Astrocyte of the cerebellum (primary cell): ENCODE data around the gene GRB10.
"Not testable (repeated sequence)": the region's sequence is repeated elsewhere in the genome, so short reads cannot be mapped to it uniquely, and the experiment has no call there.

Experiments
- DNase-seq: peaks from one replicate; pipeline ENCODE4 v3.0.0-alpha.2; 2011; ENCODE audit warnings: low read depth
- H3K4me3 ChIP-seq: 2 replicates; pipeline ENCODE4 v1.5.1; 2011; ENCODE audit warnings: mild to moderate bottlenecking, low read depth, low read length, moderate library complexity
- CTCF ChIP-seq: IDR thresholded peaks from 2 replicates; pipeline ENCODE4 v1.5.1; 2012; ENCODE audit warnings: low read length, low read depth, moderate library complexity, mild to moderate bottlenecking; ENCODE audit errors: missing control alignments
- in situ Hi-C: cut with HindIII; loops from 2 replicates; pipeline ENCODE4 v1.10.0; 2017; ENCODE audit warnings: low sequenced_read_pairs

The GRB10 gene

GRCh38 chr7:50742401-50742800 lies 40.3 kb downstream of the GRB10 start:
- no peak overlapping the region for H3K4me3 ChIP-seq
- in situ Hi-C loops = no loop called here
- TF ChIP-seq CTCF = no peak
- DNase-seq = no peak

- no peak overlapping the region for H3K4me3 ChIP-seq
- TF ChIP-seq CTCF = no peak
- DNase-seq = no peak
- in situ Hi-C loops = no loop called here
These were observed 42.8 kb downstream of the GRB10 start for GRCh38 chr7:50739744-50740435.

- TF ChIP-seq CTCF = no peak
- in situ Hi-C loops = no loop called here
- no peak overlapping the region for H3K4me3 ChIP-seq
- DNase-seq = no peak
These were observed 43.8 kb downstream of the GRB10 start for GRCh38 chr7:50738932-50739331.

GRCh38 chr7:50735836-50736235 lies 46.9 kb downstream of the GRB10 start:
- DNase-seq, in situ Hi-C loops, H3K4me3 ChIP-seq: not testable (repeated sequence)

- DNase-seq = no peak
- in situ Hi-C loops = no loop called here
- no peak overlapping the region for H3K4me3 ChIP-seq
- TF ChIP-seq CTCF = no peak
These were observed 47.4 kb downstream of the GRB10 start for GRCh38 chr7:50735333-50735732.

- no peak for TF ChIP-seq CTCF
- DNase-seq = no peak
- in situ Hi-C loops = no loop called here
- no peak overlapping the region for H3K4me3 ChIP-seq
These were observed 48.5 kb downstream of the GRB10 start for GRCh38 chr7:50734246-50734645.

- no peak for DNase-seq
- H3K4me3 ChIP-seq = no peak overlapping the region
- in situ Hi-C loops = no loop called here
- no peak for TF ChIP-seq CTCF
These were observed 49.1 kb downstream of the GRB10 start for GRCh38 chr7:50733552-50733951.
